GOT3 (cell line): Measurements from ENCODE around the gene P2RX5.

Source experiments
- DNase-seq: peaks from one replicate; lab custom pipeline; 2025; ENCODE audit warnings: mixed read lengths; lab: John Stamatoyannopoulos, UW

The P2RX5 gene

GRCh38 chr17:3681565-3681964 is 14.4 kb downstream of the P2RX5 start:
- DNase-seq, result no peak

GRCh38 chr17:3681057-3681456 is 14.9 kb downstream of the P2RX5 start:
- DNase-seq, result no peak

DNA sequence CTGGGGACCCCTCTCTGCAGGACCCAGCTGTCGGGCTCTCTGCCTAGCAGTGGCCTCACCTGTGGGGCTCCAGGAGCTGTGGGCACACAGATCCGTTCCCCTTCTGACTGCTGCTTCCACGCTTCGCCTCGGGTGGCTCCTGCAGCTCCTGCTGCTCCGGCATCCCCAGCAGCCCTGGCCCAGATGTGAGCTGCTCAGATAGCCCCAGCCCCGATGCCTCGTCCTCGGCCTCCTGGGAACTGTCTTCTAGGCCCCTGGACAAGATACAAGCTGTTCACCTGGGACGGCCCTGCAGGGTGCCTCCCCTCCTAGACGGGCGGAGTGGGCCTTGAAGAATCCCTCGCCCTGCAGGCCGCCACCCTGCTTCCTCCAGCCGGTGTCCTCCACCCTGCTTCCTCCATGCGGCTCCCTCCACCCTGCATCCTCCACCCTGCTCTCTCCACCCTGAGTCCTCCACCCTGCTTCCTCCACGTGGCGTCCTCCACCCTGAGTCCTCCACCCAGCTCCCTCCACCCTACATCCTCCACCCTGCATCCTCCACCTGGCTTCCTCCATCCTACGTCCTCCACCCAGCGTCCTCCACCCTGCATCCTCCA is 16.3 kb downstream of the P2RX5 start:
- no peak for DNase-seq

GRCh38 chr17:3678821-3679530 is 17.0 kb downstream of the P2RX5 start:
- no peak for DNase-seq

GRCh38 chr17:3678095-3678820 is 17.7 kb downstream of the P2RX5 start:
- no peak for DNase-seq

DNA sequence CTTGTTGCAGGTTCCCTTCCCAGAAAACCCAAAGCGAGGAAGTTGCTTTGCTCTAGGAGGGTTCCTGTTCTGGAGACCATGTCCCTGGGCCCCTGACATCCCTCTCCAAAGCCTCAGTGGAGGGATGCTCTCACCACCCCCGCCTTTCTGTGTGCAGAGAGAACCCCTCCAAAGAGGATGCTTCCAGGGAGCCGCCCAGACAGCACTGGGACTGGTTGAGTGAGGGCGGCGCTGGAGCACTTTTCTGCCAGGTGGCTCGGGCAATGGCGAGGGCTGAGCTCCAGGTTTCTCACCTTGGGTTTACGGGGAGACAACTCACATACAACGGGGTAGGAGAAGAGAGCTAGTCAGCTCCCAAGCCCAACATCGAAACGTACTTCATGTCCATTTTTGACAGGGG is 20.1 kb downstream of the P2RX5 start:
- DNase-seq, result no peak

DNA sequence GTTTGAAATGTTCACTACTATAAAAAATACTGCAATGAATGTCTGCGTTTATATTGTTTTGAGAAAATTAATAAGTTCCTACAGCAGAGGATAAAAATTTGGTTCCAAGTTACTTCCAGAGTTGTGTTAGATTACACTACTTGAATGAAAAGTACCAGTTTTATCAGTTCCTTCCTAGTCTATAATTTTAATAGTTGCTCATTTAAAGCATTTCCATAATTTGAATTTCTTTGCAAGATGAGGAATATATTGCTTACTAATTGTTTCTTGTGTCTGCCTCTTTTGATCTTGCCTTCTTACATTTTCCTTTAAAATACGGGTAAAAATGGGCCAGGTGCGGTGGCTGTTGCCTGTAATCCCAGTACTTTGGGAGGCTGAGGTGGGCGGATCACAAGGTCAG is 23.4 kb downstream of the P2RX5 start:
- DNase-seq, result no peak

GRCh38 chr17:3669548-3669947 is 26.4 kb downstream of the P2RX5 start:
- DNase-seq, result no peak

DNA sequence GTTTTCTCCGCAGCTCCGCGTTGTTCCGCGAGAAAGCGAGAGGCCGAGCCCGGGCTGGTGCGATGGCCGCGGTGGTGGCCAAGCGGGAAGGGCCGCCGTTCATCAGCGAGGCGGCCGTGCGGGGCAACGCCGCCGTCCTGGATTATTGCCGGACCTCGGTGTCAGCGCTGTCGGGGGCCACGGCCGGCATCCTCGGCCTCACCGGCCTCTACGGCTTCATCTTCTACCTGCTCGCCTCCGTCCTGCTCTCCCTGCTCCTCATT is 26.9 kb downstream of the P2RX5 start:
- DNase-seq, result no peak

GRCh38 chr17:3668279-3669084 is 27.5 kb downstream of the P2RX5 start, which contains the start of the genes EMC6 and TAX1BP3:
Gene EMC6 (plus strand): TSS chr17:3668812. CDS start chr17:3669147, 335 bp downstream.
Gene TAX1BP3 (minus strand): TSS chr17:3668578. CDS start chr17:3668526, 52 bp downstream.
- DNase-seq, result peak; percentile 97

GRCh38 chr17:3667366-3668278 is 28.3 kb downstream of the P2RX5 start:
- peak; percentile 77 for DNase-seq

- no peak for DNase-seq
Observed at GRCh38 chr17:3666516-3666915, 29.4 kb downstream of the P2RX5 start.

DNA sequence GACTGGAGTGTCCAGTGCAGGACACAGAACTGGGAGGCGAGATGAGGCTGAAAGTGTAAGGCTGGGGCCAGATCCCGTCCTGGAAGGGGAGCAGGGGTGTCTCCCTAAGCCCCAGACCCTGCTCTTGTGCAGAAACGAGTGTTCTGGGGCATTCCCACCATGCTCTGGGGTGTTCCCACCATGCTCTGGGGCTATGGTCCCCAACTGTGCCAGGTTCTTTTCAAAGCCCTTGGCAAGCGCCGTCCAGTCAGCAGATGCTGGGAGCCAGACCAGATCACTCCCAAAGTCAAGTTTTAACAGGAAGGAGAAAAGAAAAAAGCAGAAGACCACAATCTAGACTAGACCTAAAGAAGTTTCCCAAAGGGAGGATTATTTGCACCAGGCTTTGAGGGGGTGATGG is 30.1 kb downstream of the P2RX5 start:
- DNase-seq, result no peak

DNA sequence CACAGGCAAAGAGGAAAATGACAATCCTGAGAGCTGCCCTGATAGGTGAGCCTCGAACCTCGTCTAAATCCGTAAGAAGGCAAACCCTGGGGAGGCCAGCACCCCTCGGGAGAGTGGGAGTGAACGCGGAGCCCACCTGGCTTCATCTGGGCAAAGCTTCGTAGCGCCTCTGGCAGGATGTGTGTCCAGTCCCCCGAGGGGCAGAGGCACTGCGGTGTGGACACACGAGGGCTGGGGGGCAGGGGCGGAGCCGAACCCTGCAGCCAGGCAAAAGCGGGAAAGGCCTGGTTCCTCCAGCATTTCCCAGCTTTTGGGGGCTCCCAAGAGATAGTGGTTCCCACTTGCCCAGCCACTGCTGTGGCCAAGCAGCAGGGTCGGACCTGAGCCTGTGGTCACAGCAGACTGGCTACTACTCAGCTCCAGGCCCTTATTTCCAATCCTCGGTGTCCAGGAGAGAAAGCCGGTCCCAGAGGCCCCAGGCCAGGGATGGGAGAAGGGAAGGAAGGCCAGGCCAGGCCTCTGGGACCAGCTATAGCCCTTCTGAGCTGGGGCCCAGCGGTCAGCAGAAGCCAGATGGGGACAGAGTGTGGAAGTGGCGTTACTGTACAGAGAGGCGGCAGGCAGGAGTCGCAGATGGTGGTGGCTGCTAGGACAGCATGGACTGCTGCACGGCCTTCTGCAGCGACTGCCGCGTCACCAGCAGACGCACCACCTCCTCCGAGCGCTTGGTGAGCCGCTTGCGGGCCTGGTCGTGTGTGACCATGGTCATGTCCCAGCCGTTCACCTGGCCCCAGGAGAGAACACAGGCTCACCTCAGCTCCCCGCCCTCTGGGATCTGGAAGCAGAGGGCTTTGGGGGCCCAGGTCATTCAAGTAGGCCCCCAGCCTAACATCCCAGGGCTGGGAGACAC is 32.6 kb downstream of the P2RX5 start:
- DNase-seq, result no peak

DNA sequence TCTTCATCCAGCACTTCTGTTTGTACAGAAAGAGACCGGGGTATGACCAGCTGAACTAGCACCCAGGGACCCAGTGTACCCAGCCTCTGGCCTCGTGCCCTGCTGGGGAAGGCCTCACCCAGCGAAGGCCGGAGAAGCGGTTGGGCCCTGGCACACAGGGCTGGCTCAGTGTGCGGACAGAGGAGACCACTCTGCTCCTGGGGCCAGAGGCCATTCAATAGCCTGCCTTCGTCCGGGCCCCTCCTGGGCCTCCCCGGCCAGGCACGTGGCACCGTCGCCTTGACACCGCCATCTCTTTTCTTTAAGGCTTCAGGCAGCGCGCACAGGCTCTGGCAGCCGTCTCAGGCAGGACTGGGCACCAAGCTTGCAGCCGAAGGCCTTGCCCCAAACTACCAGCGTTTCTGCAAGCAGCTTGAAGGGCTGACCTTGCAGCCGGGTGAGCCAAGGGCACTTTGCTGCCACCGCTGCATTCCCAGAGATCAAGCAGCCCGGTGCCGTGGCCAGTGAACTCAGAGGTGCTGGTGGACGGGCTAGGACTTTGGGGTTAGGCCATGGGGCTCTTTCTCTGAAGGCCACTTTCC is 35.6 kb downstream of the P2RX5 start:
- DNase-seq, result no peak

GRCh38 chr17:3659541-3660111 is 36.3 kb downstream of the P2RX5 start:
- peak; percentile 17 for DNase-seq

- no peak for DNase-seq
Observed at GRCh38 chr17:3658784-3659449, 37.0 kb downstream of the P2RX5 start.

GRCh38 chr17:3657874-3658783 is 37.8 kb downstream of the P2RX5 start:
- no peak for DNase-seq
